Tibial artery (tissue), 4 donors: ENCODE data around the gene NFATC4.
A peak's percentile ranks its signal among the peaks of the same experiment; 100 is the strongest.
"Not testable (repeated sequence)": the region's sequence is repeated elsewhere in the genome, so short reads cannot be mapped to it uniquely, and the experiment has no call there.

ENCODE experiments used
- DNase-seq, 2 donors: peaks; one replicate each; pipeline ENCODE4 v3.0.0-alpha.2; 2019
- H3K27ac ChIP-seq, 2 donors: fragments of 200-600 bp; sonication (generic) in 1 of 2; 1 replicate in 1 of 2; 2 replicates in 1 of 2; pipeline ENCODE4 v1.5.1; 2018 to 2019; ENCODE audit warnings: mild to moderate bottlenecking in 1 of 2
- H3K27me3 ChIP-seq, 2 donors: fragments of 200-600 bp; sonication (generic) in 1 of 2; one replicate each; pipeline versions ENCODE4 v1.5.1 to v1.6.0; 2016 to 2019
- H3K36me3 ChIP-seq, 3 donors: fragments of 200-600 bp; sonication (generic) in 2 of 3; one replicate each; pipeline ENCODE4 v1.5.1; 2016 to 2019; ENCODE audit warnings: mild to moderate bottlenecking in 2 of 3
- H3K4me1 ChIP-seq, 4 donors: fragments of 200-600 bp; sonication (generic) in 2 of 4; 1 replicate in 3 of 4; 2 replicates in 1 of 4; pipeline ENCODE4 v1.5.1; 2016 to 2019
- H3K4me3 ChIP-seq, 2 donors: fragments of 200-600 bp; sonication (generic) in 1 of 2; 1 replicate in 1 of 2; 2 replicates in 1 of 2; pipeline ENCODE4 v1.5.1; 2018 to 2019; ENCODE audit warnings: mild to moderate bottlenecking in 2 of 2
- H3K9me3 ChIP-seq, 3 donors: fragments of 200-600 bp; sonication (generic) in 1 of 3; one replicate each; pipeline ENCODE4 v1.5.1; 2016 to 2019
- intact Hi-C: fragments of 100-400 bp; cut with DNase I; formaldehyde crosslinking; loops from one replicate; pipeline ENCODE4 v1.15.0; 2023; ENCODE audit warnings: low total_unique reads
- TF ChIP-seq, protein P1 (sequence below), 2 experiments: fragments of 200-600 bp in 1 of 2; fragments of 450-650 bp in 1 of 2; IDR thresholded peaks; one replicate each; pipeline ENCODE4 v1.5.1; 2017 to 2019; ENCODE audit warnings: antibody characterized with exemption in 2 of 2, mild to moderate bottlenecking in 1 of 2, moderate library complexity in 1 of 2

Gene NFATC4

DNA sequence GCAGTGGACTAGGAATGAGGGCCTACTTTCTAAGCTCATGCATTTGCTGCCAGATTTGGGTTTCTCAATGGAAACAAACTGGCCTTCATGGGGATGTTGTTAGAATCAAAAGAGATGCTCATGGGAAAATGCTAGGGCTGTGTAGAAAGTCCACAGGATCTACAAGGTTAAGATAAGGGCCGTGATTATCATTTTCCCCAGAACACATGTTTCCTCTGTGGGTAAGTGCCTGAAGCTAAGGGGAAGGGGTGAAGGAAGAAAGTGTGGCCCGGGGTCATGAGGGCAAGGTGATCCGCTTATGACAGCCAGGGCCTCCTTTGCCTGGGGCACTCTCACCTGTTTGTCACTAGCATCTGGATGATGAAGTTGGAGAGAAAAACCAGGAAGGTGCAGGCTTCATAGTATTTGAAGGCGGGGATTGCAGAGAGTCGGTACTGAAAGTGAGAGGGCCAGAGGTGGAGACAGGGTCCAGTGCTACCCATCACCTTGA lies 42.9 kb upstream of the NFATC4 start:
- intact Hi-C loops, result no loop called here
- Histone ChIP-seq H3K4me3 (no peak overlapping the region), H3K36me3 (no peaks in the 10 kb centered on the region), H3K4me1 (no peaks in the 10 kb centered on the region), H3K9me3 (no peaks in the 10 kb centered on the region), H3K27ac (no peak overlapping the region), H3K27me3 (peaks cover 0 to 11% of the 10 kb centered on the region in 2 donors)
- TF ChIP-seq, protein P1, sequence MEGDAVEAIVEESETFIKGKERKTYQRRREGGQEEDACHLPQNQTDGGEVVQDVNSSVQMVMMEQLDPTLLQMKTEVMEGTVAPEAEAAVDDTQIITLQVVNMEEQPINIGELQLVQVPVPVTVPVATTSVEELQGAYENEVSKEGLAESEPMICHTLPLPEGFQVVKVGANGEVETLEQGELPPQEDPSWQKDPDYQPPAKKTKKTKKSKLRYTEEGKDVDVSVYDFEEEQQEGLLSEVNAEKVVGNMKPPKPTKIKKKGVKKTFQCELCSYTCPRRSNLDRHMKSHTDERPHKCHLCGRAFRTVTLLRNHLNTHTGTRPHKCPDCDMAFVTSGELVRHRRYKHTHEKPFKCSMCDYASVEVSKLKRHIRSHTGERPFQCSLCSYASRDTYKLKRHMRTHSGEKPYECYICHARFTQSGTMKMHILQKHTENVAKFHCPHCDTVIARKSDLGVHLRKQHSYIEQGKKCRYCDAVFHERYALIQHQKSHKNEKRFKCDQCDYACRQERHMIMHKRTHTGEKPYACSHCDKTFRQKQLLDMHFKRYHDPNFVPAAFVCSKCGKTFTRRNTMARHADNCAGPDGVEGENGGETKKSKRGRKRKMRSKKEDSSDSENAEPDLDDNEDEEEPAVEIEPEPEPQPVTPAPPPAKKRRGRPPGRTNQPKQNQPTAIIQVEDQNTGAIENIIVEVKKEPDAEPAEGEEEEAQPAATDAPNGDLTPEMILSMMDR (IDR thresholded peaks at IDR 0.05), result no peak
- no peak for DNase-seq

- no peak for DNase-seq
- Histone ChIP-seq H3K4me3 (no peak overlapping the region), H3K27ac (no peak overlapping the region), H3K36me3 (no peaks in the 10 kb centered on the region), H3K9me3 (no peaks in the 10 kb centered on the region), H3K27me3 (peaks cover 0 to 7% of the 10 kb centered on the region in 2 donors), H3K4me1 (no peaks in the 10 kb centered on the region)
- intact Hi-C loops, result no loop called here
- TF ChIP-seq, protein P1 (IDR thresholded peaks at IDR 0.05), result no peak
Measured at GRCh38 chr14:24325963-24326362, 42.0 kb upstream of the NFATC4 start.

- no peak for DNase-seq
- Histone ChIP-seq H3K36me3 (no peaks in the 10 kb centered on the region), H3K9me3 (no peaks in the 10 kb centered on the region), H3K4me3 (no peak overlapping the region), H3K27me3 (peaks cover 0 to 7% of the 10 kb centered on the region in 2 donors), H3K27ac (no peak overlapping the region), H3K4me1 (peaks cover 0 to 8% (median 4%) of the 10 kb centered on the region in 4 donors)
- TF ChIP-seq, protein P1 (IDR thresholded peaks at IDR 0.05), result no peak
- intact Hi-C loops, result no loop called here
Measured at GRCh38 chr14:24327303-24327702, 40.7 kb upstream of the NFATC4 start.

DNA sequence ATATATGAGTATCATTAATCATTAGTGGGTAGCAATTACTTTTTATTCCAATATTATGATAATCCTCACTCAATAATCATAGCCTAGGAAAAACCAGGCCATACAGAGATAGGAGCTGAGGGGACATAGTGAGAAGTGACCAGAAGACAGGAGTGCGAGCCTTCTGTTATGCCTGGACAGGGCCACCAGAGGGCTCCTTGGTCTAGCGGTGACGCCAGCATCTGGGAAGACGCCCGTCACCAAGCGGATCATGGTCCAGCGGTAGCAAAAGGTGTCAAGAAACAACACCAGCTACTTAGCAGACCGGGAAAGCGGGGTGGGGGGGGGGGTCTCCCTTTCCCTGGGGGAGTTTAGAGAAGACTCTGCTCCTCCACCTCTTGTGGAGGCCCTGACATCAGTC lies 40.1 kb upstream of the NFATC4 start:
- TF ChIP-seq, protein P1 (IDR thresholded peaks at IDR 0.05), result peak; percentile 58 to 73
- peak in 1 of 2 donors; percentile 56 for DNase-seq
- H3K27ac ChIP-seq, H3K36me3 ChIP-seq, intact Hi-C loops, H3K4me3 ChIP-seq, H3K27me3 ChIP-seq, H3K9me3 ChIP-seq: not testable (repeated sequence)
- H3K4me1 ChIP-seq, result peaks cover 0 to 14% (median 10%) of the 10 kb centered on the region in 4 donors

DNA sequence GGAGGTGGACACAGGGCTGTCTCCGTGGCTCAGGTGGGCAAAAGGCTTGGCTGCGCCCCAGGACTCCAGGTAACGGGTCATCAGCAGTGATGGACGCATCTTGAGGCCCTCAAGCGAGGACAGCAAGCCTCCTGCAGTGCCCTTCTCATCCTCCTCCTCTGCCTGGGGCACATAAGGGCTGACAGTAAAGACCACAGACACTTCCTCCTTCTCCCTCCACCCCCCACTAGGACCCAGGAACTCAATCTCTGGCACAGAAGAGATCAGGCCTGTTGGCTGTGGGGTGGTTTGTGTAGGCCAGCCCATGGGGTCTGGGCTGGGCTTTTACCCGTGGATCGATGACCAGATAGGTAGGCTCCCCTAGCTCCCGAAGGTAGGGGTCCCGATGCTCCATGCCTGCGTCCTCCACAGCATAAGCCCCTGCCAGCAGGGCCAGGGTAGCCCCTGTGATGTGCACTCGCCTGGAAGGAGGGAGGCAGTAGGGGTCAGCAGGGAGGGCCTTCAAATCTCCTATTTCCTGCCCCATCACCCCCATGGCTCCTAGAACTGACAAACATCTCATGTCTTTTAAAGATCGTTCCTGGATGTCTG lies 38.8 kb upstream of the NFATC4 start:
- Histone ChIP-seq H3K4me1 (peaks cover 0 to 27% (median 18%) of the 10 kb centered on the region in 4 donors), H3K36me3 (no peaks in the 10 kb centered on the region), H3K27me3 (peaks cover under 1 to 19% of the 10 kb centered on the region in 2 donors), H3K27ac (no peak overlapping the region), H3K9me3 (no peaks in the 10 kb centered on the region), H3K4me3 (no peak overlapping the region)
- TF ChIP-seq, protein P1 (IDR thresholded peaks at IDR 0.05), result no peak
- no peak for DNase-seq
- intact Hi-C loops, result no loop called here
